GM12878 (cell line): Measurements from ENCODE around the gene NIPAL3. TPM values are rescaled to one million over a fixed set of nuclear protein-coding genes. Genes with fewer than 3 reads are reported as not detected.

Experiments used
- ATAC-seq: fragments of 200-7000 bp; cut with Tn5 transposase; 3 replicates; pipeline ENCODE4 v1.9.1; 2020; ENCODE audit warnings: mild to moderate bottlenecking, moderate library complexity
- BruUV-seq: library from RNA; stranded (reverse); fragments of 400-500 nt; replicated peaks from 2 replicates; lab custom pipeline; 2021; lab: Mats Ljungman, UMichigan
- CTCF ChIA-PET: fragments of 300-600 bp; sonication (Branson Sonifier 250); formaldehyde crosslinking; extraction: SDS; loops from one replicate; lab custom pipeline; 2021; ENCODE audit warnings: inconsistent platforms; lab: Yijun Ruan, JAX
- POLR2A ChIA-PET: fragments of 350-600 bp; formaldehyde crosslinking; extraction: SDS; loops from one replicate; lab custom pipeline; 2021; ENCODE audit warnings: inconsistent platforms; lab: Charles Lee
- RAD21 ChIA-PET: fragments of 300-600 bp; sonication (Branson Sonifier 250); formaldehyde crosslinking; loops from one replicate; lab custom pipeline; 2023; ENCODE audit warnings: antibody characterized with exemption; ENCODE audit not compliant: unreplicated experiment; lab: Charles Lee
- SMC1A ChIA-PET: fragments of 300-600 bp; sonication (Branson Sonifier 250); formaldehyde crosslinking; loops from one replicate; lab custom pipeline; 2023; ENCODE audit not compliant: unreplicated experiment, uncharacterized antibody; lab: Charles Lee
- DNase-seq: peaks from one replicate; pipeline ENCODE4 v3.0.0-alpha.2; 2011; ENCODE audit warnings: low read depth, low spot score
- FAIRE-seq: peaks from 3 replicates; lab custom pipeline; 2011; peaks lifted over from hg19 to GRCh38; lab: Jason Lieb, UNC
- H2AFZ ChIP-seq: 2 replicates; pipeline ENCODE4 v1.6.0; 2011; ENCODE audit warnings: low read depth, low read length, control low read depth; ENCODE audit not compliant: control insufficient read depth
- H3K27ac ChIP-seq: 2 replicates; pipeline ENCODE4 v1.5.1; 2011; ENCODE audit warnings: control low read depth; ENCODE audit not compliant: control insufficient read depth, insufficient read depth
- H3K27me3 ChIP-seq, 2 experiments: replicated peaks in 1 of 2; 2 replicates each; pipeline versions ENCODE4 v1.6.0 to v1.6.1; 2011; ENCODE audit warnings: low read length in 1 of 2; ENCODE audit not compliant: control insufficient read depth in 2 of 2, insufficient read depth in 2 of 2
- H3K36me3 ChIP-seq, 2 experiments: 2 replicates each; pipeline ENCODE4 v1.5.1; 2011; ENCODE audit warnings: low read length in 1 of 2; ENCODE audit not compliant: control insufficient read depth in 2 of 2, insufficient read depth in 2 of 2
- H3K4me1 ChIP-seq: 2 replicates; pipeline ENCODE4 v1.6.1; 2011; ENCODE audit warnings: mild to moderate bottlenecking, low read length, moderate library complexity, mixed read lengths; ENCODE audit not compliant: control insufficient read depth, insufficient read depth
- H3K4me2 ChIP-seq: 2 replicates; pipeline ENCODE4 v1.6.0; 2011; ENCODE audit warnings: control low read depth; ENCODE audit not compliant: control insufficient read depth, insufficient read depth
- H3K4me3 ChIP-seq: fragments of 200-600 bp; sonication (generic); 2 replicates; pipeline ENCODE4 v1.5.1; 2016
- H3K79me2 ChIP-seq: 2 replicates; pipeline ENCODE4 v1.6.0; 2011; ENCODE audit warnings: low read length; ENCODE audit not compliant: control insufficient read depth, insufficient read depth
- H3K9ac ChIP-seq: 2 replicates; pipeline ENCODE4 v1.8.0; 2011; ENCODE audit warnings: low read length, control low read depth, mixed read lengths; ENCODE audit not compliant: control insufficient read depth, insufficient read depth
- H3K9me3 ChIP-seq: replicated peaks from 3 replicates; pipeline ENCODE4 v1.5.1; 2011; ENCODE audit warnings: mild to moderate bottlenecking, low read length; ENCODE audit not compliant: control insufficient read depth, insufficient read depth
- H4K20me1 ChIP-seq: 2 replicates; pipeline ENCODE4 v1.6.0; 2011; ENCODE audit not compliant: control insufficient read depth, insufficient read depth
- BRCA1 ChIP-seq: IDR thresholded peaks from 2 replicates; pipeline ENCODE4 v1.6.1; 2011; ENCODE audit warnings: low read depth, low read length, improper control_type of control experiment
- CEBPB ChIP-seq, 2 experiments: fragments of 150-350 bp in 1 of 2; IDR thresholded peaks; 2 replicates each; pipeline ENCODE4 v1.6.1; 2012 to 2014; ENCODE audit warnings: low read depth in 2 of 2, low read length in 2 of 2, borderline replicate concordance in 1 of 2, inconsistent platforms in 1 of 2
- CHD2 ChIP-seq: IDR thresholded peaks from 2 replicates; pipeline ENCODE4 v1.6.1; 2011; ENCODE audit warnings: low read depth, low read length, improper control_type of control experiment, borderline replicate concordance
- EZH2 ChIP-seq: IDR thresholded peaks from 2 replicates; pipeline ENCODE4 v1.6.1; 2012; ENCODE audit warnings: low read depth, mild to moderate bottlenecking, control low read depth, inconsistent platforms, low read length, borderline replicate concordance; ENCODE audit not compliant: control insufficient read depth
- HCFC1 ChIP-seq: fragments of 150-350 bp; IDR thresholded peaks from 2 replicates; pipeline ENCODE4 v1.6.1; 2014; ENCODE audit warnings: low read length
- HDAC2 ChIP-seq: fragments of 200-600 bp; sonication (generic); IDR thresholded peaks from 2 replicates; pipeline ENCODE4 v1.6.1; 2017
- IRF4 ChIP-seq: IDR thresholded peaks from 2 replicates; pipeline ENCODE4 v1.6.1; 2011; ENCODE audit warnings: low read depth, low read length
- JUNB ChIP-seq: IDR thresholded peaks from 2 replicates; pipeline ENCODE4 v1.6.1; 2016; ENCODE audit warnings: antibody characterized with exemption, mild to moderate bottlenecking
- KDM1A ChIP-seq: fragments of 200-600 bp; sonication (generic); IDR thresholded peaks from 2 replicates; pipeline ENCODE4 v1.6.1; 2016; ENCODE audit warnings: borderline replicate concordance
- MEF2B ChIP-seq: fragments of 450-650 bp; IDR thresholded peaks from 2 replicates; pipeline ENCODE4 v1.6.1; 2018; ENCODE audit warnings: mild to moderate bottlenecking, moderate library complexity; ENCODE audit not compliant: partially characterized antibody, poor library complexity, severe bottlenecking
- MTA2 ChIP-seq: fragments of 450-650 bp; IDR thresholded peaks from 2 replicates; pipeline ENCODE4 v1.6.1; 2016; ENCODE audit warnings: low read depth, mild to moderate bottlenecking, moderate library complexity
- MYC ChIP-seq: IDR thresholded peaks from 2 replicates; pipeline ENCODE4 v1.6.1; 2011; ENCODE audit warnings: mild to moderate bottlenecking, low read length, moderate library complexity, inconsistent platforms; ENCODE audit not compliant: insufficient read depth, insufficient replicate concordance, insufficient read length, severe bottlenecking
- NR2F1 ChIP-seq: fragments of 450-650 bp; conservative IDR thresholded peaks from 2 replicates; pipeline ENCODE4 v1.6.1; 2017; ENCODE audit warnings: mild to moderate bottlenecking
- POLR2AphosphoS2 ChIP-seq: IDR thresholded peaks from 2 replicates; pipeline ENCODE4 v1.6.1; 2011; ENCODE audit warnings: low read depth, mild to moderate bottlenecking, low read length, improper control_type of control experiment, moderate library complexity
- RUNX3 ChIP-seq: IDR thresholded peaks from 2 replicates; pipeline ENCODE4 v1.6.1; 2012; ENCODE audit warnings: low read length, inconsistent platforms
- SMAD1 ChIP-seq: fragments of 450-650 bp; IDR thresholded peaks from 2 replicates; pipeline ENCODE4 v1.6.1; 2018; ENCODE audit warnings: mild to moderate bottlenecking, low read depth; ENCODE audit not compliant: partially characterized antibody
- YY1 ChIP-seq: IDR thresholded peaks from 2 replicates; pipeline ENCODE4 v1.6.1; 2011; ENCODE audit warnings: low read depth, mild to moderate bottlenecking, low read length
- WGBS: methylation state at CpG from one replicate; pipeline ENCODE4 v1.1.6; 2016; ENCODE audit warnings: low lambda C conversion rate; ENCODE audit not compliant: insufficient replicate concordance, insufficient coverage; ENCODE audit errors: missing lambda C conversion rate; 5-methylcytosine and 5-hydroxymethylcytosine counted together
- in situ Hi-C: fragments of 300-500 bp; cut with MboI; formaldehyde crosslinking; loops from 9 replicates; pipeline ENCODE4 v1.14.3; 2018; ENCODE audit warnings: mixed read lengths
- intact Hi-C: fragments of 100-400 bp; cut with micrococcal nuclease; formaldehyde crosslinking; loops from one replicate; pipeline ENCODE4 v1.14.2; 2022; ENCODE audit not compliant: unreplicated experiment
- polyA plus RNA-seq, 11 experiments: library from polyadenylated mRNA; depleted of rRNA in 4 of 11; unstranded in 6 of 11; stranded (reverse) in 5 of 11; fragments of >200 nt; fragmentation: Nextera tagmentation in 4 of 11; fragmentation: Illumina TruSeq in 1 of 11; extraction: Ambion mirVana in 4 of 11; extraction: Trizol in 1 of 11; gene quantifications; 1 replicate in 1 of 11; 2 replicates in 10 of 11; pipeline versions ENCODE4 v1.2.1 to v1.2.3, GENCODE V29; 2011 to 2016; ENCODE audit warnings: inconsistent platforms in 2 of 11, missing spikeins in 2 of 11, low read depth in 1 of 11
- total RNA-seq, 4 experiments: library from RNA; depleted of rRNA in 3 of 4; stranded (reverse); fragments of >200 nt in 3 of 4; fragmentation: Illumina TruSeq in 1 of 4; extraction: Trizol in 1 of 4; gene quantifications; 2 replicates each; pipeline versions ENCODE4 v1.2.1 to v1.2.3, GENCODE V29; 2013 to 2021
- TF ChIP-seq, protein P1 (sequence below): fragments of 450-650 bp; IDR thresholded peaks from 2 replicates; pipeline ENCODE4 v1.6.1; 2016; ENCODE audit warnings: mild to moderate bottlenecking
- TF ChIP-seq, protein P2 (sequence below): fragments of 450-650 bp; IDR thresholded peaks from 2 replicates; pipeline ENCODE4 v1.6.1; 2016; ENCODE audit warnings: mild to moderate bottlenecking

Gene NIPAL3
- total and polyA plus RNA-seq, 10 of the 15 experiments (the other 5 are each of a cell fraction or from before 2014, with no cell fraction given), result 2.1 to 9.4 (median 4.2) TPM

DNA sequence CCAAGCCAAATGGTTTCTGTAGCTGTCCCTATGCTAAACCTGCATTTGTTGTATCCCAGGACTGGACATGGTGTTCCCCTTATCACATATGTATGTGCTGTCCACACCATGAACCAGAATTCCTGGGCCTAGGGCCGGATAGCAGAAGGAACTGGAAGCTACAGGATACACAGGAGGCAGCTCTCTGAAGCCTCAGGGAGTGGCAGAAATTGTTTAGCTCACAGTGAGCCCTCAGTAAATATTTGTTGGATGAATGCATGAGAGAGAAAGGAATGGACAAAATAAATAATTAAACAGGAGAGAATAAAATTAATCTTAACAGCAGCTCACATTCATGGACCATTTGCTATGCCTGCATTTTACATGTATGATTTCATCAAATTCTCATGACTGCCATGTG is 2.1 kb downstream of the NIPAL3 start:
- Histone ChIP-seq H3K4me3 (no peak overlapping the region), H3K9ac (no peak overlapping the region)
- POLR2A ChIA-PET, result no interaction called here

More for the DNA sequence above, 2.1 kb downstream of the NIPAL3 start:
- no peaks in the 10 kb centered on the region for H3K27me3 ChIP-seq
- intact Hi-C loops, result loop anchor here (5.0 kb wide), 2 partner anchors 110 to 170 kb away; no protein-coding TSS in a partner anchor
- no peak overlapping the region; the same call in 1 of the 2 replicates for H3K4me2 ChIP-seq
- TF ChIP-seq KDM1A (no peak), BRCA1 (no peak), MEF2B (no peak), CHD2 (no peak), POLR2AphosphoS2 (no peak), HDAC2 (no peak), JUNB (no peak), MYC (no peak), RUNX3 (no peak), IRF4 (no peak), MTA2 (no peak), HCFC1 (no peak), CEBPB (IDR thresholded peaks at IDR 0.05; ENCODE audit: borderline replicate concordance in 1 of 2, low read depth in 2 of 2, low read length in 2 of 2) (no peak), SMAD1 (no peak), YY1 (no peak), EZH2 (no peak), NR2F1 (no peak)
- TF ChIP-seq, protein P1, sequence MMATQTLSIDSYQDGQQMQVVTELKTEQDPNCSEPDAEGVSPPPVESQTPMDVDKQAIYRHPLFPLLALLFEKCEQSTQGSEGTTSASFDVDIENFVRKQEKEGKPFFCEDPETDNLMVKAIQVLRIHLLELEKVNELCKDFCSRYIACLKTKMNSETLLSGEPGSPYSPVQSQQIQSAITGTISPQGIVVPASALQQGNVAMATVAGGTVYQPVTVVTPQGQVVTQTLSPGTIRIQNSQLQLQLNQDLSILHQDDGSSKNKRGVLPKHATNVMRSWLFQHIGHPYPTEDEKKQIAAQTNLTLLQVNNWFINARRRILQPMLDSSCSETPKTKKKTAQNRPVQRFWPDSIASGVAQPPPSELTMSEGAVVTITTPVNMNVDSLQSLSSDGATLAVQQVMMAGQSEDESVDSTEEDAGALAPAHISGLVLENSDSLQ, result no peak
- TF ChIP-seq, protein P2, sequence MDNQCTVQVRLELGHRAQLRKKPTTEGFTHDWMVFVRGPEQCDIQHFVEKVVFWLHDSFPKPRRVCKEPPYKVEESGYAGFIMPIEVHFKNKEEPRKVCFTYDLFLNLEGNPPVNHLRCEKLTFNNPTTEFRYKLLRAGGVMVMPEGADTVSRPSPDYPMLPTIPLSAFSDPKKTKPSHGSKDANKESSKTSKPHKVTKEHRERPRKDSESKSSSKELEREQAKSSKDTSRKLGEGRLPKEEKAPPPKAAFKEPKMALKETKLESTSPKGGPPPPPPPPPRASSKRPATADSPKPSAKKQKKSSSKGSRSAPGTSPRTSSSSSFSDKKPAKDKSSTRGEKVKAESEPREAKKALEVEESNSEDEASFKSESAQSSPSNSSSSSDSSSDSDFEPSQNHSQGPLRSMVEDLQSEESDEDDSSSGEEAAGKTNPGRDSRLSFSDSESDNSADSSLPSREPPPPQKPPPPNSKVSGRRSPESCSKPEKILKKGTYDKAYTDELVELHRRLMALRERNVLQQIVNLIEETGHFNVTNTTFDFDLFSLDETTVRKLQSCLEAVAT, result no peak
- TF ChIP-seq, all 136 proteins: peak for 0
- ChIA-PET SMC1A (interaction anchor here (1.0 to 9.8 kb wide), 4 partner anchors 25 to 216 kb away, joined by 3 to 63 read pairs (median 12); no protein-coding TSS in a partner anchor), CTCF (interaction anchor here (0.8 to 5.8 kb wide), 7 partner anchors 8 to 216 kb away, joined by 3 to 69 read pairs (median 7); no protein-coding TSS in a partner anchor), RAD21 (interaction anchor here (1.0 to 1.4 kb wide), 2 partner anchors 71 to 413 kb away, joined by 3 to 4 read pairs; no protein-coding TSS in a partner anchor)
- no peak for FAIRE-seq
- H3K4me1 ChIP-seq, result peaks cover 9% of the 10 kb centered on the region
- H3K36me3 ChIP-seq, result peaks cover 0 to 5% of the 10 kb centered on the region in 2 experiments; a peak in 2 of 4 replicates
- ATAC-seq, result no peak
- no TSS peak for BruUV-seq
- H4K20me1 ChIP-seq, result no peaks in the 10 kb centered on the region; the same call in 1 of the 2 replicates
- DNase-seq, result no peak
- in situ Hi-C loops, result no loop called here
- no peaks in the 10 kb centered on the region for H3K79me2 ChIP-seq
- no peaks in the 10 kb centered on the region for H3K9me3 ChIP-seq
- H3K27ac ChIP-seq, result no peak overlapping the region
- WGBS, result 56% methylated on average over 1 of the region's 1 CpG
- H2AFZ ChIP-seq, result no peak overlapping the region
